Astrocyte (in vitro differentiated cells and primary cell): Measurements from ENCODE around the gene CLEC11A.

Source experiments
- CTCF ChIP-seq: IDR thresholded peaks from 2 replicates; pipeline ENCODE4 v1.5.1; 2011; ENCODE audit warnings: low read depth, mild to moderate bottlenecking, inconsistent platforms, low read length, moderate library complexity; ENCODE audit not compliant: insufficient read depth
- EZH2 ChIP-seq: IDR thresholded peaks from 2 replicates; pipeline ENCODE4 v1.6.1; 2012; ENCODE audit warnings: mild to moderate bottlenecking, low read length, inconsistent platforms; ENCODE audit not compliant: insufficient read depth

- TF ChIP-seq CTCF (no peak), EZH2 (no peak)
These were observed 27.1 kb upstream of the CLEC11A start for GRCh38 chr19:50696094-50696483.
